Adrenal gland (tissue), 5 donors: ENCODE results near the gene PCP4.

ENCODE experiments used
- POLR2A ChIP-seq, 2 donors: fragments of 450-650 bp; IDR thresholded peaks; one replicate each; pipeline ENCODE4 v1.6.1; 2017; ENCODE audit warnings: antibody characterized with exemption in 2 of 2, mild to moderate bottlenecking in 2 of 2, moderate library complexity in 1 of 2
- TF ChIP-seq, protein P1 (sequence below), 6 experiments: fragments of 450-650 bp in 4 of 6; fragments of 200-600 bp in 2 of 6; sonication (generic) in 1 of 6; IDR thresholded peaks; 1 replicate in 5 of 6; 2 replicates in 1 of 6; pipeline versions ENCODE4 v1.5.1 to v1.8.0; 2016 to 2021; ENCODE audit warnings: antibody characterized with exemption in 6 of 6, mild to moderate bottlenecking in 2 of 6, moderate library complexity in 1 of 6
- donor health status: DM: no; HTN: no; CAD: no.

- TF ChIP-seq, protein P1, sequence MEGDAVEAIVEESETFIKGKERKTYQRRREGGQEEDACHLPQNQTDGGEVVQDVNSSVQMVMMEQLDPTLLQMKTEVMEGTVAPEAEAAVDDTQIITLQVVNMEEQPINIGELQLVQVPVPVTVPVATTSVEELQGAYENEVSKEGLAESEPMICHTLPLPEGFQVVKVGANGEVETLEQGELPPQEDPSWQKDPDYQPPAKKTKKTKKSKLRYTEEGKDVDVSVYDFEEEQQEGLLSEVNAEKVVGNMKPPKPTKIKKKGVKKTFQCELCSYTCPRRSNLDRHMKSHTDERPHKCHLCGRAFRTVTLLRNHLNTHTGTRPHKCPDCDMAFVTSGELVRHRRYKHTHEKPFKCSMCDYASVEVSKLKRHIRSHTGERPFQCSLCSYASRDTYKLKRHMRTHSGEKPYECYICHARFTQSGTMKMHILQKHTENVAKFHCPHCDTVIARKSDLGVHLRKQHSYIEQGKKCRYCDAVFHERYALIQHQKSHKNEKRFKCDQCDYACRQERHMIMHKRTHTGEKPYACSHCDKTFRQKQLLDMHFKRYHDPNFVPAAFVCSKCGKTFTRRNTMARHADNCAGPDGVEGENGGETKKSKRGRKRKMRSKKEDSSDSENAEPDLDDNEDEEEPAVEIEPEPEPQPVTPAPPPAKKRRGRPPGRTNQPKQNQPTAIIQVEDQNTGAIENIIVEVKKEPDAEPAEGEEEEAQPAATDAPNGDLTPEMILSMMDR (IDR thresholded peaks at IDR 0.05), result no peak
- no peak for TF ChIP-seq POLR2A (IDR thresholded peaks at IDR 0.05)
Measured at GRCh38 chr21:39869141-39869818, 2.0 kb downstream of the PCP4 start.
